ENCODE data around the gene UGT1A10.

The UGT1A10 gene

DNA sequence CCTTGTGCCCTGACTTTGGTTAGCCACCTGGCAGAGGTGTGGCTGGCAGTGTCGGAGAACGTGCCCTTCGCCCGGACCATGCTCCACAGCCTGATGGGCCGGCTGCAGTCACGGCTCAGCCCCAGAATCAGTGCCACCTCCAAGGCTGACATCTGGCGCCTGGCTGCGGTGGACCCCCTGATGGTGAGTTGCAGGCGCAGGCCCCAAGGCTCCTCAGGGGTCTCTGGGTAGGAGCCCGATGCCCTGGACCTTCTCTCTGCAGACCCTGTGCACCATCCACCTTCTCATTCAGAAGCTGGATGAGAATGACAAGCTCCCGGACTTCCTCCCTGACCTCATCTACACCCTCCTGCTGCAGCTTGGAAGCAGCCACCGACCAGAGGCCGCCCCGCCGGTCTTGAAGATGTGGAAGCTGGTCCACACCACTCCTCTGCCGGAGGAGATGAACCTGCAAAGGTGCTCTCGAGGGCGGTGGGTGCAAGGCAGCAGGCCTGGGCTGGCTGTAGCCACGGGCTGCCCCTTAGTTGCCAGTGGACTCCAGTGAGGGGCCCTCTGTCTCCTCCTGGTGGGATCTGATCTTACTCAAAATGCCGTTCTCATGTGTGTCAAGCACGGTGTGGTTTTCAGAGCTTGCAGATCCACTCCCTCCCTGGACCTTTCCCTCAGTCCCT is 186.0 kb downstream of the UGT1A10 start:
- Histone ChIP-seq H3K36me3 (no peaks in the 10 kb centered on the region), H3K9me3 (no peaks in the 10 kb centered on the region), H3K4me1 (ENCODE audit: control insufficient read depth in 1 of 2, insufficient read depth in 1 of 2, low read depth in 1 of 2, low read length in 1 of 2) (no peaks in the 10 kb centered on the region), H3K4me3 (ENCODE audit: low read depth in 1 of 2, low read length in 1 of 2) (no peak overlapping the region), H3K27ac (no peak overlapping the region), H3K27me3 (no peaks in the 10 kb centered on the region)
- TF ChIP-seq, protein P1, sequence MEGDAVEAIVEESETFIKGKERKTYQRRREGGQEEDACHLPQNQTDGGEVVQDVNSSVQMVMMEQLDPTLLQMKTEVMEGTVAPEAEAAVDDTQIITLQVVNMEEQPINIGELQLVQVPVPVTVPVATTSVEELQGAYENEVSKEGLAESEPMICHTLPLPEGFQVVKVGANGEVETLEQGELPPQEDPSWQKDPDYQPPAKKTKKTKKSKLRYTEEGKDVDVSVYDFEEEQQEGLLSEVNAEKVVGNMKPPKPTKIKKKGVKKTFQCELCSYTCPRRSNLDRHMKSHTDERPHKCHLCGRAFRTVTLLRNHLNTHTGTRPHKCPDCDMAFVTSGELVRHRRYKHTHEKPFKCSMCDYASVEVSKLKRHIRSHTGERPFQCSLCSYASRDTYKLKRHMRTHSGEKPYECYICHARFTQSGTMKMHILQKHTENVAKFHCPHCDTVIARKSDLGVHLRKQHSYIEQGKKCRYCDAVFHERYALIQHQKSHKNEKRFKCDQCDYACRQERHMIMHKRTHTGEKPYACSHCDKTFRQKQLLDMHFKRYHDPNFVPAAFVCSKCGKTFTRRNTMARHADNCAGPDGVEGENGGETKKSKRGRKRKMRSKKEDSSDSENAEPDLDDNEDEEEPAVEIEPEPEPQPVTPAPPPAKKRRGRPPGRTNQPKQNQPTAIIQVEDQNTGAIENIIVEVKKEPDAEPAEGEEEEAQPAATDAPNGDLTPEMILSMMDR (IDR thresholded peaks at IDR 0.05), result no peak
